Stimulated activated CD4-positive, alpha-beta T cell treated with anti-CD3 and anti-CD28 coated beads, Interleukin-1b, Interleukin-23, amount 100 ng/mL, for 48 hours (primary cell): Measurements from ENCODE around the gene CSAD.
"Not testable (repeated sequence)": the region's sequence is repeated elsewhere in the genome, so short reads cannot be mapped to it uniquely, and the experiment has no call there.

Source experiments
- DNase-seq: peaks from one replicate; pipeline ENCODE4 v3.0.0-alpha.2; 2020

CSAD gene

GRCh38 chr12:53218551-53219291 is 38.0 kb upstream of the CSAD start:
- no peak for DNase-seq

- no peak for DNase-seq
These were observed 37.2 kb upstream of the CSAD start for GRCh38 chr12:53217931-53218307.

- DNase-seq = peak; percentile 53
These were observed 36.6 kb upstream of the CSAD start for GRCh38 chr12:53217051-53217930.

- DNase-seq = no peak
These were observed 34.8 kb upstream of the CSAD start for GRCh38 chr12:53215497-53215896.

GRCh38 chr12:53214687-53215455 is 34.1 kb upstream of the CSAD start:
- no peak for DNase-seq

GRCh38 chr12:53214221-53214620 is 33.5 kb upstream of the CSAD start:
- no peak for DNase-seq

- DNase-seq = peak; percentile 83
These were observed 32.6 kb upstream of the CSAD start for GRCh38 chr12:53213348-53213747.

GRCh38 chr12:53212931-53213330 is 32.2 kb upstream of the CSAD start:
- no peak for DNase-seq

GRCh38 chr12:53211476-53212381 is 31.0 kb upstream of the CSAD start:
- DNase-seq = no peak

- DNase-seq = no peak
These were observed 30.1 kb upstream of the CSAD start for GRCh38 chr12:53210843-53211242.

GRCh38 chr12:53208877-53209463 is 28.2 kb upstream of the CSAD start:
- DNase-seq = no peak

GRCh38 chr12:53208435-53208834 is 27.7 kb upstream of the CSAD start:
- DNase-seq = no peak

GRCh38 chr12:53207042-53207441 is 26.3 kb upstream of the CSAD start, which contains the start of gene ITGB7:
TSS of gene ITGB7 (minus strand) at chr12:53207251. CDS start at chr12:53200443, 6,808 bp downstream.
- peak; percentile 63 for DNase-seq

- DNase-seq = peak; percentile 82
These were observed 25.2 kb upstream of the CSAD start for GRCh38 chr12:53205747-53206419.

- DNase-seq = no peak
These were observed 23.6 kb upstream of the CSAD start for GRCh38 chr12:53204351-53204750.

GRCh38 chr12:53202316-53202715 is 21.6 kb upstream of the CSAD start:
- not testable (repeated sequence) for DNase-seq

- DNase-seq = no peak
These were observed 20.9 kb upstream of the CSAD start for GRCh38 chr12:53201639-53202038.

GRCh38 chr12:53201177-53201541 is 20.4 kb upstream of the CSAD start:
- no peak for DNase-seq

GRCh38 chr12:53200458-53201176 is 19.9 kb upstream of the CSAD start:
- DNase-seq = peak; percentile 52

GRCh38 chr12:53200107-53200457 is 19.4 kb upstream of the CSAD start:
- no peak for DNase-seq

- no peak for DNase-seq
These were observed 19.0 kb upstream of the CSAD start for GRCh38 chr12:53199700-53200099.
